Suppressor macrophage treated with lipopolysaccharide for 4 hours (primary cell): ENCODE data around the gene CDS1.
"Not testable (repeated sequence)": the region's sequence is repeated elsewhere in the genome, so short reads cannot be mapped to it uniquely, and the experiment has no call there.

Experiments
- DNase-seq: peaks from one replicate; pipeline ENCODE4 v3.0.0-alpha.2; 2020

Gene CDS1

DNA sequence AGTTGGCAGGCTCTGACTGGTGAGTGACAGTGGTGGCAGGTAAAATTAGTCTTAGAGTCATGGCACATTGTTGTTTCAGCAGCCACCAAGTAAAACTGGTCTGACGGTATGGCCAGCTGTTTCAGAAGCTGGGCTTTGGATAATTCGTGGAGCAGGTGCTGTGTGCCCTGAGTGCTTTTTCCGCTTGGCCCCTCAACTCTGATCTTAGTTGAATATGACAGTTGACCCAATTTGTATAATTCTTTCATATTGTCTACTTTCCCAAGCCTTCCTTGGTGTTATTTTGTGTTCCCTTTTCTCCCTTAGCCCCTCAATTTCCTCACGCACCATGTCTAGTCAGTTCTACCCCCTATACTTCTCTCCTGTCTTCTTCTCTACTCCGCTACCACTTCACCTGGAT lies 32.0 kb downstream of the CDS1 start:
- no peak for DNase-seq

GRCh38 chr4:84615355-84615754 lies 32.4 kb downstream of the CDS1 start:
- DNase-seq: no peak

DNA sequence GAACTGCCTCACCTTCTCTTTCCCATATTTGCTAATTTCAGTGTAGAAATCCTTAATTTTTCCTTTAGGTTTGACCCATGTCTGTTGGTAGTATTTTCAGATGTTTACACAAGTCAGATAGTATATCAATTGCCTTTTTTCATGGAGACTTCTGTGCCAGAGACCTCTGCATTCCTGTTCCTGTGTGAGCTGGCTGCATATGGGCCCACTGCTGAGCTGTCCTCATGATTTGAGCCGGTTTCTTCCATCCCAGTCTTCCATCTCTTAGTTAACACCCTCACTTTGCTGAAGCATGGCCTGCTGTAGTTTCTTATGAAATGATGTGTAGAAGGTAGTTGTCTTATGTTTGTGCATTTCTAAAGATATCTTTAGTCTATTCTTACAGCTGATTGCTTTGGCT lies 40.0 kb downstream of the CDS1 start:
- DNase-seq: no peak

DNA sequence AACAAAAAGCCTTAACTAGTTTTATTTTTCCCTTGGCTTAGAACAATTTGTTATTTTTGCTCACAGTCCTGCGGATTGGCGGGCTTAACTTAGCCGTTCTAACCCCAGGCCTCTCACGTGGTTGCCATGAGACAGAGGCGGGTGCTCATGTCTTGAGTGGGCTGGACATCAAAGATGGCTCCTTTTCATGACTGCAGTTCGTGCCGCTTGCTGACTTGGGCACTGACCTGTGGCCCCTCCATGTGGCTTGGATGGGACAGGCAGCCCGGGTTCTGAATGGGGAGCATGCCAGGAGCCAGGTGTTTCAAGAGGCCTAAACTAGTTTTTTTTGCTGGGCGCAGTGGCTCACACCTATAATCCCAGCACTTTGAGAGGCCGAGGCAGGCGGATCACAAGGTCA lies 40.7 kb downstream of the CDS1 start:
- no peak for DNase-seq

GRCh38 chr4:84626673-84627072 lies 43.7 kb downstream of the CDS1 start:
- no peak for DNase-seq

DNA sequence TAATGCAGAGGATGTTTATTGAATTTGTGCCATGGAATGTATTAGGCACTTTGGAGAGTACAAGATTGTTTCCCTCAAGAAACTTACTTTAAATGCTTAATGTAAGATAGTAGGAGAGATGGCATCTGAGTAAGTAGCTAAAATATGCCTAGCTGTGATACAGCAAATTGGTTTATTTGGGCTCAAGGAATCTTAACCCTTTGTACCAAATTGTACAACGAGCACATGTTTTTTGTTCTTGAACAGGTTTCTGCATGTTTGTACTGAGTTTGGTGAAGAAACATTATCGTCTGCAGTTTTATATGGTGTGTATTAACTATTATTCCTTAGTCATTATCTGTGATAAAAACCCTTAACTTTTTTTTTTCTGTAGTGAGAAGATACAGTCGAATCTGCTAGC lies 48.6 kb downstream of the CDS1 start:
- DNase-seq: no peak

GRCh38 chr4:84632092-84632491 lies 49.2 kb downstream of the CDS1 start:
- DNase-seq: no peak

DNA sequence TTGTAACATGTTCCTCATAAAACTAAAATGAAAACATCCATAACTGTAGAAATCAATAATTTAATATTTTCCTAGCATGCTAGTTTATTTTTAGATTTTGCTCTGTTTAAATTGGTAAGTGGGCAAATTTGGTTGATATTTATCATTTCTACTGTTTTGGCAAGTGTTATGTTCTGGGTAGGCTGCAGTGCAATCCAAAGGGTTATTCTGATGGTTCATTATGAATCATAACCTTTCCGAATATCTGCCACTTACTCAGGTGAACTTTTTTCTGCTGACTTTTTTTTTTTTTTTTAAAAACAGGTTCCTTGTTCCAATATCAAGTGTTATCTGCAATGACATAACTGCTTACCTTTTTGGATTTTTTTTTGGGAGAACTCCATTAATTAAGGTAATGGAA lies 52.0 kb downstream of the CDS1 start:
- DNase-seq: no peak

- DNase-seq: no peak
These were observed 55.2 kb downstream of the CDS1 start for GRCh38 chr4:84638092-84638491.

DNA sequence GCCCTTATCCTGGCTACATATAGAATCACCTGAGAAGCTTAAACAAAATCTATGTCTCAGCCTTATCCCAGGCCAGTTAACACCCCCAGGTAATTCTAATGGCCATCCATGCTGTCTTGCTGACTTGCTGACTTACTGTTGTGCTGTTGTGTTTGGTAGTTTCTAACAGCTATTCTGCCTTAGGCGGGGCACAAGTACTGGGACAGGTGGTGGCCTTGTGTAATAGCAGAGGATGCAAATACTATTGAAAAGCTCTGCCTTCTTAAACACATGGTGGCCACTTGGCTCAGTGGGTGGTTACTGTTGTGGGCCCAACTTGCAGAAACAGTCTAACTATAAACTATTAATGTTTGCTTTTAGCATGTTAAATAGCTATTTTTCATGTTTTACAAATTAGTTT lies 56.2 kb downstream of the CDS1 start:
- no peak for DNase-seq

- no peak for DNase-seq
These were observed 61.2 kb downstream of the CDS1 start for GRCh38 chr4:84644087-84644486.

DNA sequence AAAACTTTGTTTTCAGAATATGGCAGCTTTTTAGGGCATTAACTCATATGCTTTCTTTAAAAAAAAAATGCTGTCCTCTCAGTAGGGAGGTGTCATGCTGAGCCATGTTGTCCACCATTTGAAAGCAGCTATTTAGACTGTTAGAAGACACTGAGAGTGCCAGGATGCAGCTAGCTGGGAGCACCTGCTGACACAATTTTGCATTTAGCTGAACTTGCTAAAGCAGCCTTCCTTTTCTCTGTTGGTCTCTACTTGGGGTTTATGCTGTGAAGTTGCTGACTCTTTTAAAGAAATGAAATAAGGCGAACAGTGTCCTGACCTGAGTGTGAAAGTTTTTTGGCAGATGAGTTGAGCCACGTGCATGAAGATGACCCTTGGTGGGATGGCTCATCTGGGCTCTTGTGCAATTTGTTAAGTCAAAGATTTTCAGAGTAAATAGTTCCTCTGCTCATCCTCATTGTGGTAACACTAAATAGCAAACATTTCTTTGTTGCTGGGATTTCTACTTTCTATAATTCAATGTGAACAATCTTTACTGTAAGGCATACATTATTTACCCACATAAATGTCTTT lies 64.5 kb downstream of the CDS1 start:
- DNase-seq: peak; percentile 5

- DNase-seq: no peak
These were observed 65.3 kb downstream of the CDS1 start for GRCh38 chr4:84648178-84648577.

DNA sequence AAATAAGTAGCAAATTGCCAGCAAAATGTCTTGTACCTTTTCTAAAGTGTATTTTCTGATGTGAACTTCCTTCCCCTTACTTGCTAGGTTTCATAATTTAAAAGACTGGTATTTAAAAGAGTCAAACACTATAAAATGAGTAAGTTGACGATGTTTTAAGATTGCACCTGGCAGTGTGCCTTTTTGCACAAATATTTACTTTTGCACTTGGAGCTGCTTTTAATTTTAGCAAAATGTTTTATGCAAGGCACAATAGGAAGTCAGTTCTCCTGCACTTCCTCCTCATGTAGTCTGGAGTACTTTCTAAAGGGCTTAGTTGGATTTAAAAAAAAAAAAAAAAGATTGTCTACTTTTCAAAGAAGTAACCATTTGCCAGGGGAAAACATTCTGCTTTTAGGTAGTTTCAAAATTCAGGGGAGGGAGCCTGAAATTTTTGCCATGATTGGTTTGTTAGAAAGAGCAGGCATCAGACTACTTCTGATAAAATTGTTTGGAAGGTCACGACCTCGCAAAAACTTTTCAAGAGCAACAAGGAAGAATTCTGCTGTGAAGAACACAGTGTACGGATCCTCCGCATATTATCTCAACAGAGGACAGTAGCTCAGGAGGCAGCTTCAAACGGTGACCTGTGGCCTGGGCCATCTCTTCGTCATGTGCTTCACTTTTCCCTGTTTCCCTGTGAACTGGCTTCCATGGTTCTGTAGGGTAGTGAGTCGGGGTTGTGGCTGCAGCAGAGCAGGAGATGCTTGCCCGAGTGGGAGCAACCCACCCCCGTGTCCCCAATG lies 66.1 kb downstream of the CDS1 start:
- DNase-seq: no peak

GRCh38 chr4:84651499-84651898 lies 68.6 kb downstream of the CDS1 start:
- DNase-seq: no peak

GRCh38 chr4:84652478-84652877 lies 69.6 kb downstream of the CDS1 start:
- DNase-seq: no peak

GRCh38 chr4:84660606-84661005 lies 77.7 kb downstream of the CDS1 start:
- no peak for DNase-seq

DNA sequence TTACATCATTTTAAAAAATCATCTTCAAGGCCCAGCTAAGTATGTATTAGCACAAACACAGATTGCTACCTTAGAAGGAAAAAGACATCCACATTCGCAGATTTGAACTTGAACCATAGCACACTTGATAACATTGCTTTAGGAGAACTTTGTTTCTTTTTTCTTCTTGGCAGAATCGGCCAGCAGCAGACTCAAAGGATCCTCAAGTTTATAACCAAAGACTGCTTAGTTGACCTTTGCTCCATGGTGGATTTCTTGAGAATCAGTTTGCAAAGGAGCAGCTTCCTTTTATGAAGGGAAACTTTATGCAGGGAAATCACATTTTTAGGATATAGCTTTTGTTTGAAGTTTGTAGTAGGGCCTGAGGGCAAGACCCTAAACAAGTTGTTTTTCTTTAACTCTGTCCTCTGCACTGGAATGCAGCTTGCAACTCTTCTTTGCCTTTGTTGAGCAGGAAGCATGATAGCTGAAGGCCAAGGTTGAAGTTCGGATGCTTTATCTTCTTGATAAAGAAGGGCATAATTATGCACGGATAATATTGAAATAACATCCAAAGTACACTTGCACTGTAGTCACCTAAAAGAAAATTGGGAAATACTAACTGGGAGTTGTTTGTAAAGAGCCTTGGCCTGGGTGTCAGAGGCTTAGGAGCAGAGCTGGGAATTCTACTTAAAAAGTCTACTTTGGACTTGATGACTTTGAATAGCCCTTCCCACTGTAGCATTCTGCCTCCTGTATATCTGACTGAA lies 78.4 kb downstream of the CDS1 start:
- no peak for DNase-seq

DNA sequence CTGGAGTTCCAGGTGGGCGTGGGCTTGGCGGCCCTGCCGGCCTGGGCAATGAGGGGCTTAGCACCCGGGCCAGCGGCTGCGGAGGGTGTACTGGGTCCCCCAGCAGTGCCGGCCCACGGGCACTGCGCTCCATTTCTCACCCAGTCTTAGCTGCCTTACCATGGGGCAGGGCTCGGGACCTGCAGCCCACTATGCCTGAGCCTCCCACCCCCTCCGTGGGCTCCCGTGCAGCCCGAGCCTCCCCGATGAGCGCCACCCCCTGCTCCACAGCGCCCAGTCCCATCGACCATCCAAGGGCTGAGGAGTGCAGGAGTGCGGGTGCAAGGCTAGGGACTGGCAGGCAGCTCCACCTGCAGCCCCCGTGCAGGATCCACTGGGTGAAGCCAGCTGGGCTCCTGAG lies 81.8 kb downstream of the CDS1 start:
- DNase-seq: not testable (repeated sequence)

- DNase-seq: peak; percentile 39
These were observed 83.5 kb downstream of the CDS1 start for GRCh38 chr4:84666439-84666838.

GRCh38 chr4:84669201-84669600 lies 86.3 kb downstream of the CDS1 start:
- no peak for DNase-seq

DNA sequence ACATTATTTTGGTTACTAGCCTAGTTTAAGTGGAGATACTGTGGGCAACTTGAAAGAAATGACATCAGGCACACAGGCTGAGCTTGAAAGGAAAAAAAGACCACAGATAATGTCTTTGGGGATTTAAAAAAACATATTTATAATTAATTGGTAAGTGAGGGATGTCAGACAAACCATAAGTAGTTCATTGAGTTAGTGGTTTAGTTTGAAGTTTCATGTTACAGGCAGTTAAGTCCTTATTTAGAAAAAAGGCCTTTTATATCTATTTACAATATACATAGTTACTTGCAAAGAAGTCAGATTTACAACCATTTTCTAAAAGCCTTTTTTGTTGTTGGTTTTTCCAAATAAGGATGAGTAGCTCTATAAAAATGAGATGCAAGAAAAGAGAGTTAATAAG lies 89.2 kb downstream of the CDS1 start:
- no peak for DNase-seq

DNA sequence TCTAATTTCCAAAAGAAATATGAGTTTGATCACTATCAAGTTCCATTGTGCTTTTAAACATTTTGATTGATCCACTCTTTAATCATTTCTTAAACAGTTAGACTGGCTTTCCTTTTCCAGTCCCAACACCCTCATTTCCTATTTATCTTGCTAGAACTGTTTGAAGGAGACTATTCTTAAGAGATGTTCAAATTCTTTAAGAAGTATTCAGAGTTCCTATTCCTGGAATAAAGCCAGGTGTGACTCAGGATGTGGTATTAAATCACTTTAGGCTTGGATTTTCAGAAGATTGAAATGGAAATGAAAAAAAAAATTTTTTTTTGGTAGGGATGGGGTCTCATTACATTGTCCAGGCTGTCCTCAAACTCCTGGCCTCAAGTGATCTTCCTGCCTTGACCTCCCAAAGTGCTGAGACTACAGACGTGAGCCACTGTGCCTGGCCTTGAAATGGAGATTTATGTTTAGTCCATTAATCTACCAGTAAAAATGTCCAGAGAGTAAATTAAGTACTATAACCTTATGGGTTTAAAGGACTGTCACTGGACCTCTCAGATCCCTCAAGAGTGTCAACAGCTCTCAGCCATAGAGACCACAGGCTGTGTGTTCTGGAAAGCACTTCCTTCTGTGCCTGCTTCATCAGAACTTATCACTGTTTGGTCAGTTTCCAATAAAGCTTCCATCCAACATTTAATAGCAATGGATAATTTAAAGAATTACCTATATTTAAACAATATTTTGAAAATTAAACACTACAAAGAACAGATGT lies 90.7 kb downstream of the CDS1 start:
- no peak for DNase-seq
